ENCODE results near the gene CTSA.

- no peak for TF ChIP-seq POLR2AphosphoS5 (IDR thresholded peaks at IDR 0.05)
- no peak for TF ChIP-seq CTCF (IDR thresholded peaks at IDR 0.05)
Observed at GRCh38 chr20:45842169-45842812, 48.8 kb upstream of the CTSA start.
